WTC11 (cell line): ENCODE data around the gene WTAP. TPM values are rescaled to one million over a fixed set of nuclear protein-coding genes. Genes with fewer than 3 reads are reported as not detected.

ENCODE experiments used
- ATAC-seq: fragments of 200-7000 bp; cut with Tn5 transposase; 2 replicates; pipeline ENCODE4 v1.10.0; 2021; ENCODE audit warnings: mild to moderate bottlenecking, moderate library complexity
- CTCF ChIA-PET: fragments of 300-600 bp; sonication (Branson Sonifier 250); formaldehyde crosslinking; loops from one replicate; lab custom pipeline; 2021; ENCODE audit warnings: antibody characterized with exemption; lab: Charles Lee
- POLR2A ChIA-PET: fragments of 350-600 bp; sonication (Branson Sonifier 250); formaldehyde crosslinking; loops from one replicate; lab custom pipeline; 2021; ENCODE audit warnings: antibody characterized with exemption; lab: Charles Lee
- DNase-seq: peaks from one replicate; pipeline ENCODE4 v3.0.0; 2021; ENCODE audit warnings: low spot score
- H3K27ac Mint-ChIP-seq: 2 replicates; pipeline ENCODE4 v1.8.0; 2021; ENCODE audit warnings: mixed read lengths
- H3K27me3 Mint-ChIP-seq: 2 replicates; pipeline ENCODE4 v1.8.0; 2021; ENCODE audit warnings: low read depth, mild to moderate bottlenecking, moderate library complexity, mixed read lengths
- H3K36me3 Mint-ChIP-seq: 2 replicates; pipeline ENCODE4 v1.8.0; 2021; ENCODE audit warnings: mixed read lengths
- H3K4me1 Mint-ChIP-seq: 2 replicates; pipeline ENCODE4 v1.8.0; 2022; ENCODE audit warnings: mixed read lengths
- H3K4me3 Mint-ChIP-seq: 2 replicates; pipeline ENCODE4 v1.8.0; 2021; ENCODE audit warnings: mild to moderate bottlenecking, moderate library complexity, mixed read lengths
- H3K9me3 Mint-ChIP-seq: 2 replicates; pipeline ENCODE4 v1.8.0; 2021; ENCODE audit warnings: mixed read lengths
- CREM ChIP-seq: sonication (generic); formaldehyde crosslinking; IDR thresholded peaks from 2 replicates; pipeline ENCODE4 v1.8.1; 2022; ENCODE audit warnings: mild to moderate bottlenecking, missing genetic modification reagents, moderate library complexity
- FOXK1 ChIP-seq: sonication (generic); formaldehyde crosslinking; IDR thresholded peaks from 2 replicates; pipeline ENCODE4 v1.8.0; 2022; ENCODE audit warnings: mild to moderate bottlenecking, moderate library complexity, missing genetic modification reagents
- JAZF1 ChIP-seq: fragments of 250-450 bp; sonication (Bioruptor Pico); IDR thresholded peaks from 2 replicates; pipeline ENCODE4 v1.9.0; 2021; ENCODE audit warnings: moderate library complexity, mild to moderate bottlenecking, inconsistent platforms
- NFATC4 ChIP-seq: fragments of 250-450 bp; sonication (Bioruptor Pico); IDR thresholded peaks from 2 replicates; pipeline ENCODE4 v1.9.0; 2021; ENCODE audit warnings: mild to moderate bottlenecking
- NFYB ChIP-seq: sonication (generic); formaldehyde crosslinking; conservative IDR thresholded peaks from 2 replicates; pipeline ENCODE4 v1.8.0; 2022; ENCODE audit warnings: low read depth, missing genetic modification reagents
- NR1H2 ChIP-seq: sonication (generic); formaldehyde crosslinking; IDR thresholded peaks from 2 replicates; pipeline ENCODE4 v1.9.0; 2021; ENCODE audit warnings: mild to moderate bottlenecking, moderate library complexity, missing genetic modification reagents
- RELA ChIP-seq: sonication (generic); formaldehyde crosslinking; IDR thresholded peaks from 2 replicates; pipeline ENCODE4 v1.8.1; 2022; ENCODE audit warnings: missing genetic modification reagents, mild to moderate bottlenecking, borderline replicate concordance
- RORB ChIP-seq: fragments of 250-450 bp; sonication (Bioruptor Pico); IDR thresholded peaks from 2 replicates; pipeline ENCODE4 v1.9.0; 2021; ENCODE audit warnings: mild to moderate bottlenecking
- ZNF219 ChIP-seq: sonication (generic); formaldehyde crosslinking; IDR thresholded peaks from 2 replicates; pipeline ENCODE4 v1.8.0; 2023; ENCODE audit warnings: missing genetic modification reagents, mild to moderate bottlenecking, borderline replicate concordance
- ZNF396 ChIP-seq: fragments of 250-450 bp; sonication (Bioruptor Pico); IDR thresholded peaks from 2 replicates; pipeline ENCODE4 v1.8.0; 2021; ENCODE audit warnings: mild to moderate bottlenecking, moderate library complexity, borderline replicate concordance
- ZNF416 ChIP-seq: fragments of 250-450 bp; sonication (Bioruptor Pico); IDR thresholded peaks from 2 replicates; pipeline ENCODE4 v1.9.0; 2021; ENCODE audit warnings: mild to moderate bottlenecking, inconsistent platforms
- ZNF423 ChIP-seq: fragments of 250-450 bp; sonication (Bioruptor Pico); IDR thresholded peaks from 2 replicates; pipeline ENCODE4 v2.1.2; 2022; ENCODE audit warnings: mild to moderate bottlenecking, moderate library complexity
- total RNA-seq: library from RNA; stranded (reverse); gene quantifications from 3 replicates; pipeline ENCODE4 v1.2.3, GENCODE V29; 2021
- TF ChIP-seq, protein P1 (sequence below): sonication (generic); formaldehyde crosslinking; IDR thresholded peaks from 2 replicates; pipeline ENCODE4 v1.8.1; 2023; ENCODE audit warnings: mild to moderate bottlenecking, missing genetic modification reagents, borderline replicate concordance
- TF ChIP-seq, protein P2 (sequence below): sonication (generic); formaldehyde crosslinking; IDR thresholded peaks from 2 replicates; pipeline ENCODE4 v1.8.0; 2023; ENCODE audit warnings: missing genetic modification reagents
- TF ChIP-seq, protein P3 (sequence below): fragments of 250-450 bp; sonication (Bioruptor Pico); IDR thresholded peaks from 2 replicates; pipeline ENCODE4 v1.9.0; 2021; ENCODE audit warnings: mild to moderate bottlenecking, borderline replicate concordance
- TF ChIP-seq, protein P4 (sequence below): fragments of 200-600 bp; IDR thresholded peaks from 2 replicates; pipeline ENCODE4 v1.8.0; 2022; ENCODE audit warnings: antibody characterized with exemption
- TF ChIP-seq, protein P5 (sequence below): sonication (generic); formaldehyde crosslinking; IDR thresholded peaks from 2 replicates; pipeline ENCODE4 v1.8.1; 2023; ENCODE audit warnings: mild to moderate bottlenecking, missing genetic modification reagents
- TF ChIP-seq, protein P6 (sequence below): sonication (generic); formaldehyde crosslinking; IDR thresholded peaks from 2 replicates; pipeline ENCODE4 v1.8.1; 2022; ENCODE audit warnings: missing genetic modification reagents, borderline replicate concordance
- TF ChIP-seq, protein P7 (sequence below): sonication (generic); formaldehyde crosslinking; conservative IDR thresholded peaks from 2 replicates; pipeline ENCODE4 v1.8.1; 2023; ENCODE audit warnings: mild to moderate bottlenecking, low read depth, missing genetic modification reagents, moderate library complexity

The WTAP gene
- total RNA-seq, 1 experiment from 2014 or later: 88.8 TPM

DNA sequence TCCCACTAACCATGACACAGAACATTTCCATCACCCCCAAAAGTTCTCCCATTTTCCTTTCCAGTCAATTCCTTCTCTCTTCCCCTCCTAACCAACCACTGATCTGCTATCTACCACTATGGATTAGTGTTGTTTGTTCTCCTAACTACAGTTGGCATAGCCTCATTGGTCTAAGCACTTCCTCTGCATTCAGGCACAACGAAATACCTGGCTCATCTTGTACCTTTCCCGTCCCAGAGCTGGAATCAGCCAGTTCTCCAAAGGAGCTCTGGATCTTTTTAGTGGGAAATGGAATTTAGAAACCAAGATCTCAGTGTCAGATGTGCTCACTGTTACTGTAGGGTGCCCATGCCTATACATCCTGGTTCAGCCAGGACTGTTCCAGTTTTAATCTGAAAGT, 4.0 kb upstream of the WTAP start:
- H3K27me3 Mint-ChIP-seq: no peaks in the 10 kb centered on the region
- CTCF ChIA-PET: no interaction called here
- TF ChIP-seq NFYB (no peak), RELA (CRISPR knock-in tag) (no peak), FOXK1 (CRISPR knock-in tag) (no peak), RORB (CRISPR knock-in tag) (no peak)
- TF ChIP-seq, all 79 proteins: peak for 0
- H3K36me3 Mint-ChIP-seq: peaks cover 8% of the 10 kb centered on the region
- POLR2A ChIA-PET: no interaction called here
- H3K9me3 Mint-ChIP-seq: no peaks in the 10 kb centered on the region; the same call in 1 of the 2 replicates
- DNase-seq (no peak), ATAC-seq (no peak)
- no peak overlapping the region for H3K4me3 Mint-ChIP-seq
- H3K27ac Mint-ChIP-seq: peak overlapping the region; percentile 86
- peaks cover 10% of the 10 kb centered on the region for H3K4me1 Mint-ChIP-seq

DNA sequence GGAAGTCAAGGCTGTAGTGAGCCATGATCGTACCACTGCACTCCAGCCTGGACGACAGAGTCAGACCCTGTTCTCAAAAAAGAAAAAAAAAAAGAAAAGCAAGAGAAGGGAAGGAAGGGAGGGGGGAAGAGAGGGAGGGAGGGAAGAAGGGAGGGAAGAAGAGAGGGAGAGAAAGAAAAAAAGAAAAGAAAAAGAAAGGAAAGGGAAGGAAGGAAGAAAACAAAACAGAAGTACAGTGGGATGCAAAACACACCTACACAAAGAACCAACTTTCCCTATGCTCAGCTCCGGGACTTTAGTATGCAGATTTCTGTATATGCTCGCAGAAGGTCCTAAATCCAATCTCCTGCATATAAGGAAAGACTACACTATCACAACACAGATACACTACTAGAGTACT, 2.5 kb upstream of the WTAP start:
- Mint-ChIP-seq H3K27me3 (no peaks in the 10 kb centered on the region), H3K4me3 (peak overlapping the region; percentile 47), H3K4me1 (peaks cover 21% of the 10 kb centered on the region), H3K27ac (no peak overlapping the region), H3K9me3 (no peaks in the 10 kb centered on the region; the same call in 1 of the 2 replicates), H3K36me3 (peaks cover 11% of the 10 kb centered on the region)
- ATAC-seq (no peak), DNase-seq (no peak)
- CTCF ChIA-PET: interaction anchor here (0.7 kb wide), 1 partner anchor 260 kb away, joined by 5 read pairs; no protein-coding TSS in a partner anchor
- POLR2A ChIA-PET: no interaction called here
- TF ChIP-seq, protein P1, sequence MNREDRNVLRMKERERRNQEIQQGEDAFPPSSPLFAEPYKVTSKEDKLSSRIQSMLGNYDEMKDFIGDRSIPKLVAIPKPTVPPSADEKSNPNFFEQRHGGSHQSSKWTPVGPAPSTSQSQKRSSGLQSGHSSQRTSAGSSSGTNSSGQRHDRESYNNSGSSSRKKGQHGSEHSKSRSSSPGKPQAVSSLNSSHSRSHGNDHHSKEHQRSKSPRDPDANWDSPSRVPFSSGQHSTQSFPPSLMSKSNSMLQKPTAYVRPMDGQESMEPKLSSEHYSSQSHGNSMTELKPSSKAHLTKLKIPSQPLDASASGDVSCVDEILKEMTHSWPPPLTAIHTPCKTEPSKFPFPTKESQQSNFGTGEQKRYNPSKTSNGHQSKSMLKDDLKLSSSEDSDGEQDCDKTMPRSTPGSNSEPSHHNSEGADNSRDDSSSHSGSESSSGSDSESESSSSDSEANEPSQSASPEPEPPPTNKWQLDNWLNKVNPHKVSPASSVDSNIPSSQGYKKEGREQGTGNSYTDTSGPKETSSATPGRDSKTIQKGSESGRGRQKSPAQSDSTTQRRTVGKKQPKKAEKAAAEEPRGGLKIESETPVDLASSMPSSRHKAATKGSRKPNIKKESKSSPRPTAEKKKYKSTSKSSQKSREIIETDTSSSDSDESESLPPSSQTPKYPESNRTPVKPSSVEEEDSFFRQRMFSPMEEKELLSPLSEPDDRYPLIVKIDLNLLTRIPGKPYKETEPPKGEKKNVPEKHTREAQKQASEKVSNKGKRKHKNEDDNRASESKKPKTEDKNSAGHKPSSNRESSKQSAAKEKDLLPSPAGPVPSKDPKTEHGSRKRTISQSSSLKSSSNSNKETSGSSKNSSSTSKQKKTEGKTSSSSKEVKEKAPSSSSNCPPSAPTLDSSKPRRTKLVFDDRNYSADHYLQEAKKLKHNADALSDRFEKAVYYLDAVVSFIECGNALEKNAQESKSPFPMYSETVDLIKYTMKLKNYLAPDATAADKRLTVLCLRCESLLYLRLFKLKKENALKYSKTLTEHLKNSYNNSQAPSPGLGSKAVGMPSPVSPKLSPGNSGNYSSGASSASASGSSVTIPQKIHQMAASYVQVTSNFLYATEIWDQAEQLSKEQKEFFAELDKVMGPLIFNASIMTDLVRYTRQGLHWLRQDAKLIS (CRISPR knock-in tag): no peak
- TF ChIP-seq, protein P2, sequence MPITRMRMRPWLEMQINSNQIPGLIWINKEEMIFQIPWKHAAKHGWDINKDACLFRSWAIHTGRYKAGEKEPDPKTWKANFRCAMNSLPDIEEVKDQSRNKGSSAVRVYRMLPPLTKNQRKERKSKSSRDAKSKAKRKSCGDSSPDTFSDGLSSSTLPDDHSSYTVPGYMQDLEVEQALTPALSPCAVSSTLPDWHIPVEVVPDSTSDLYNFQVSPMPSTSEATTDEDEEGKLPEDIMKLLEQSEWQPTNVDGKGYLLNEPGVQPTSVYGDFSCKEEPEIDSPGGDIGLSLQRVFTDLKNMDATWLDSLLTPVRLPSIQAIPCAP (CRISPR knock-in tag): no peak
- no peak for TF ChIP-seq RORB (CRISPR knock-in tag)
- TF ChIP-seq NFATC4 (CRISPR knock-in tag): no peak
- TF ChIP-seq, protein P3, sequence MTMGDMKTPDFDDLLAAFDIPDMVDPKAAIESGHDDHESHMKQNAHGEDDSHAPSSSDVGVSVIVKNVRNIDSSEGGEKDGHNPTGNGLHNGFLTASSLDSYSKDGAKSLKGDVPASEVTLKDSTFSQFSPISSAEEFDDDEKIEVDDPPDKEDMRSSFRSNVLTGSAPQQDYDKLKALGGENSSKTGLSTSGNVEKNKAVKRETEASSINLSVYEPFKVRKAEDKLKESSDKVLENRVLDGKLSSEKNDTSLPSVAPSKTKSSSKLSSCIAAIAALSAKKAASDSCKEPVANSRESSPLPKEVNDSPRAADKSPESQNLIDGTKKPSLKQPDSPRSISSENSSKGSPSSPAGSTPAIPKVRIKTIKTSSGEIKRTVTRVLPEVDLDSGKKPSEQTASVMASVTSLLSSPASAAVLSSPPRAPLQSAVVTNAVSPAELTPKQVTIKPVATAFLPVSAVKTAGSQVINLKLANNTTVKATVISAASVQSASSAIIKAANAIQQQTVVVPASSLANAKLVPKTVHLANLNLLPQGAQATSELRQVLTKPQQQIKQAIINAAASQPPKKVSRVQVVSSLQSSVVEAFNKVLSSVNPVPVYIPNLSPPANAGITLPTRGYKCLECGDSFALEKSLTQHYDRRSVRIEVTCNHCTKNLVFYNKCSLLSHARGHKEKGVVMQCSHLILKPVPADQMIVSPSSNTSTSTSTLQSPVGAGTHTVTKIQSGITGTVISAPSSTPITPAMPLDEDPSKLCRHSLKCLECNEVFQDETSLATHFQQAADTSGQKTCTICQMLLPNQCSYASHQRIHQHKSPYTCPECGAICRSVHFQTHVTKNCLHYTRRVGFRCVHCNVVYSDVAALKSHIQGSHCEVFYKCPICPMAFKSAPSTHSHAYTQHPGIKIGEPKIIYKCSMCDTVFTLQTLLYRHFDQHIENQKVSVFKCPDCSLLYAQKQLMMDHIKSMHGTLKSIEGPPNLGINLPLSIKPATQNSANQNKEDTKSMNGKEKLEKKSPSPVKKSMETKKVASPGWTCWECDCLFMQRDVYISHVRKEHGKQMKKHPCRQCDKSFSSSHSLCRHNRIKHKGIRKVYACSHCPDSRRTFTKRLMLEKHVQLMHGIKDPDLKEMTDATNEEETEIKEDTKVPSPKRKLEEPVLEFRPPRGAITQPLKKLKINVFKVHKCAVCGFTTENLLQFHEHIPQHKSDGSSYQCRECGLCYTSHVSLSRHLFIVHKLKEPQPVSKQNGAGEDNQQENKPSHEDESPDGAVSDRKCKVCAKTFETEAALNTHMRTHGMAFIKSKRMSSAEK (CRISPR knock-in tag): no peak
- TF ChIP-seq ZNF423 (CRISPR knock-in tag): no peak
- no peak for TF ChIP-seq ZNF396 (CRISPR knock-in tag)
- no peak for TF ChIP-seq ZNF416 (CRISPR knock-in tag)
- TF ChIP-seq JAZF1 (CRISPR knock-in tag): no peak
- TF ChIP-seq, protein P4, sequence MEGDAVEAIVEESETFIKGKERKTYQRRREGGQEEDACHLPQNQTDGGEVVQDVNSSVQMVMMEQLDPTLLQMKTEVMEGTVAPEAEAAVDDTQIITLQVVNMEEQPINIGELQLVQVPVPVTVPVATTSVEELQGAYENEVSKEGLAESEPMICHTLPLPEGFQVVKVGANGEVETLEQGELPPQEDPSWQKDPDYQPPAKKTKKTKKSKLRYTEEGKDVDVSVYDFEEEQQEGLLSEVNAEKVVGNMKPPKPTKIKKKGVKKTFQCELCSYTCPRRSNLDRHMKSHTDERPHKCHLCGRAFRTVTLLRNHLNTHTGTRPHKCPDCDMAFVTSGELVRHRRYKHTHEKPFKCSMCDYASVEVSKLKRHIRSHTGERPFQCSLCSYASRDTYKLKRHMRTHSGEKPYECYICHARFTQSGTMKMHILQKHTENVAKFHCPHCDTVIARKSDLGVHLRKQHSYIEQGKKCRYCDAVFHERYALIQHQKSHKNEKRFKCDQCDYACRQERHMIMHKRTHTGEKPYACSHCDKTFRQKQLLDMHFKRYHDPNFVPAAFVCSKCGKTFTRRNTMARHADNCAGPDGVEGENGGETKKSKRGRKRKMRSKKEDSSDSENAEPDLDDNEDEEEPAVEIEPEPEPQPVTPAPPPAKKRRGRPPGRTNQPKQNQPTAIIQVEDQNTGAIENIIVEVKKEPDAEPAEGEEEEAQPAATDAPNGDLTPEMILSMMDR: no peak
- no peak for TF ChIP-seq NR1H2 (CRISPR knock-in tag)
- no peak for TF ChIP-seq CREM (CRISPR knock-in tag)
- TF ChIP-seq, protein P5, sequence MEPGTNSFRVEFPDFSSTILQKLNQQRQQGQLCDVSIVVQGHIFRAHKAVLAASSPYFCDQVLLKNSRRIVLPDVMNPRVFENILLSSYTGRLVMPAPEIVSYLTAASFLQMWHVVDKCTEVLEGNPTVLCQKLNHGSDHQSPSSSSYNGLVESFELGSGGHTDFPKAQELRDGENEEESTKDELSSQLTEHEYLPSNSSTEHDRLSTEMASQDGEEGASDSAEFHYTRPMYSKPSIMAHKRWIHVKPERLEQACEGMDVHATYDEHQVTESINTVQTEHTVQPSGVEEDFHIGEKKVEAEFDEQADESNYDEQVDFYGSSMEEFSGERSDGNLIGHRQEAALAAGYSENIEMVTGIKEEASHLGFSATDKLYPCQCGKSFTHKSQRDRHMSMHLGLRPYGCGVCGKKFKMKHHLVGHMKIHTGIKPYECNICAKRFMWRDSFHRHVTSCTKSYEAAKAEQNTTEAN (CRISPR knock-in tag): no peak
- no peak for TF ChIP-seq ZNF219
- TF ChIP-seq, protein P6, sequence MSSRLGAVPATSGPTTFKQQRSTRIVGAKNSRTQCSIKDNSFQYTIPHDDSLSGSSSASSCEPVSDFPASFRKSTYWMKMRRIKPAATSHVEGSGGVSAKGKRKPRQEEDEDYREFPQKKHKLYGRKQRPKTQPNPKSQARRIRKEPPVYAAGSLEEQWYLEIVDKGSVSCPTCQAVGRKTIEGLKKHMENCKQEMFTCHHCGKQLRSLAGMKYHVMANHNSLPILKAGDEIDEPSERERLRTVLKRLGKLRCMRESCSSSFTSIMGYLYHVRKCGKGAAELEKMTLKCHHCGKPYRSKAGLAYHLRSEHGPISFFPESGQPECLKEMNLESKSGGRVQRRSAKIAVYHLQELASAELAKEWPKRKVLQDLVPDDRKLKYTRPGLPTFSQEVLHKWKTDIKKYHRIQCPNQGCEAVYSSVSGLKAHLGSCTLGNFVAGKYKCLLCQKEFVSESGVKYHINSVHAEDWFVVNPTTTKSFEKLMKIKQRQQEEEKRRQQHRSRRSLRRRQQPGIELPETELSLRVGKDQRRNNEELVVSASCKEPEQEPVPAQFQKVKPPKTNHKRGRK (CRISPR knock-in tag): no peak
- TF ChIP-seq, protein P7, sequence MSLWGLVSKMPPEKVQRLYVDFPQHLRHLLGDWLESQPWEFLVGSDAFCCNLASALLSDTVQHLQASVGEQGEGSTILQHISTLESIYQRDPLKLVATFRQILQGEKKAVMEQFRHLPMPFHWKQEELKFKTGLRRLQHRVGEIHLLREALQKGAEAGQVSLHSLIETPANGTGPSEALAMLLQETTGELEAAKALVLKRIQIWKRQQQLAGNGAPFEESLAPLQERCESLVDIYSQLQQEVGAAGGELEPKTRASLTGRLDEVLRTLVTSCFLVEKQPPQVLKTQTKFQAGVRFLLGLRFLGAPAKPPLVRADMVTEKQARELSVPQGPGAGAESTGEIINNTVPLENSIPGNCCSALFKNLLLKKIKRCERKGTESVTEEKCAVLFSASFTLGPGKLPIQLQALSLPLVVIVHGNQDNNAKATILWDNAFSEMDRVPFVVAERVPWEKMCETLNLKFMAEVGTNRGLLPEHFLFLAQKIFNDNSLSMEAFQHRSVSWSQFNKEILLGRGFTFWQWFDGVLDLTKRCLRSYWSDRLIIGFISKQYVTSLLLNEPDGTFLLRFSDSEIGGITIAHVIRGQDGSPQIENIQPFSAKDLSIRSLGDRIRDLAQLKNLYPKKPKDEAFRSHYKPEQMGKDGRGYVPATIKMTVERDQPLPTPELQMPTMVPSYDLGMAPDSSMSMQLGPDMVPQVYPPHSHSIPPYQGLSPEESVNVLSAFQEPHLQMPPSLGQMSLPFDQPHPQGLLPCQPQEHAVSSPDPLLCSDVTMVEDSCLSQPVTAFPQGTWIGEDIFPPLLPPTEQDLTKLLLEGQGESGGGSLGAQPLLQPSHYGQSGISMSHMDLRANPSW (CRISPR knock-in tag): no peak
